OCI-LY7 (cell line): ENCODE data around the gene ARPC2.

Source experiments
- CTCF ChIP-seq: fragments of 200-600 bp; sonication (generic); conservative IDR thresholded peaks from 2 replicates; pipeline ENCODE4 v1.5.1; 2014; ENCODE audit warnings: mild to moderate bottlenecking, antibody characterized with exemption, low read length, moderate library complexity, mixed read lengths
- EZH2phosphoT487 ChIP-seq: fragments of 200-600 bp; sonication (generic); IDR thresholded peaks from 2 replicates; pipeline ENCODE4 v1.6.1; 2018; ENCODE audit warnings: low read depth, borderline replicate concordance, mild to moderate bottlenecking, mixed run types, antibody characterized with exemption, low read length, moderate library complexity, mixed read lengths

GRCh38 chr2:218216336-218216673 is 684 bp upstream of the ARPC2 start:
- TF ChIP-seq CTCF (no peak), EZH2phosphoT487 (no peak)
